Measurements from ENCODE around the gene CNOT10. TPM values are rescaled to one million over a fixed set of nuclear protein-coding genes. Genes with fewer than 3 reads are reported as not detected.

The CNOT10 gene
- total RNA-seq, 1 donor from 2014 or later: 82.9 TPM

- Histone ChIP-seq H3F3A (ENCODE audit: low read depth) (peaks cover 58% of the 10 kb centered on the region), H3K9me3 (ENCODE audit: low read depth) (no peaks in the 10 kb centered on the region), H3K4me1 (peaks cover 47% of the 10 kb centered on the region), H3K79me2 (ENCODE audit: low read depth) (peaks cover 88% of the 10 kb centered on the region), H4K20me1 (ENCODE audit: low read depth) (peaks cover 42% of the 10 kb centered on the region), H3K27ac (peak overlapping the region; percentile 100), H3K9ac (peak overlapping the region; percentile 88), H3K36me3 (no peaks in the 10 kb centered on the region), H3K27me3 (no peaks in the 10 kb centered on the region), H3K4me2 (peak overlapping the region; percentile 99), H3K4me3 (peak overlapping the region; percentile 98), H2AFZ (replicated peaks) (no peak overlapping the region)
- Mint-ChIP-seq H3K36me3 (peaks cover 14% of the 10 kb centered on the region), H3K9me3 (no peaks in the 10 kb centered on the region), H3K4me1 (peaks cover 51% of the 10 kb centered on the region), H3K27me3 (ENCODE audit: insufficient read depth, low read depth) (peaks cover 8% of the 10 kb centered on the region), H3K27ac (peak overlapping the region; percentile 99), H3K4me3 (peak overlapping the region; percentile 95)
- DNase-seq (ENCODE audit: low spot score): peak; percentile 96
- TF ChIP-seq CTCF (IDR thresholded peaks at IDR 0.05): no peak
- TF ChIP-seq EZH2phosphoT487 (IDR thresholded peaks at IDR 0.05): no peak
- TF ChIP-seq EZH2 (IDR thresholded peaks at IDR 0.05): no peak
Measured at GRCh38 chr3:32816439-32817256, 131.7 kb downstream of the CNOT10 start.

- TF ChIP-seq CTCF (IDR thresholded peaks at IDR 0.05) (no peak), EZH2phosphoT487 (IDR thresholded peaks at IDR 0.05) (no peak), EZH2 (IDR thresholded peaks at IDR 0.05) (no peak)
- peaks cover 94% of the 10 kb centered on the region for H3K79me2 ChIP-seq (ENCODE audit: low read depth)
- Mint-ChIP-seq H3K36me3 (peaks cover 14% of the 10 kb centered on the region), H3K27me3 (ENCODE audit: insufficient read depth, low read depth) (peaks cover 8% of the 10 kb centered on the region), H3K9me3 (no peaks in the 10 kb centered on the region), H3K4me1 (peaks cover 56% of the 10 kb centered on the region), H3K4me3 (peak overlapping the region; percentile 95), H3K27ac (no peak overlapping the region)
- H4K20me1 ChIP-seq (ENCODE audit: low read depth): peaks cover 47% of the 10 kb centered on the region
- peak overlapping the region; percentile 88 for H3K9ac ChIP-seq
- no peaks in the 10 kb centered on the region for H3K27me3 ChIP-seq
- H3K36me3 ChIP-seq: no peaks in the 10 kb centered on the region
- no peak overlapping the region for H2AFZ ChIP-seq (replicated peaks)
- peaks cover 62% of the 10 kb centered on the region for H3F3A ChIP-seq (ENCODE audit: low read depth)
- H3K4me1 ChIP-seq: peaks cover 51% of the 10 kb centered on the region
- H3K4me2 ChIP-seq: peak overlapping the region; percentile 99
- H3K4me3 ChIP-seq: peak overlapping the region; percentile 98
- peak; percentile 85 for DNase-seq (ENCODE audit: low spot score)
- H3K9me3 ChIP-seq (ENCODE audit: low read depth): no peaks in the 10 kb centered on the region
- peak overlapping the region; percentile 100 for H3K27ac ChIP-seq
Measured at GRCh38 chr3:32817257-32817557, 132.2 kb downstream of the CNOT10 start.

- H3K4me3 ChIP-seq: peak within 1 kb of the TSS; percentile 98
- no peaks in the 10 kb centered on the region for H3K9me3 ChIP-seq (ENCODE audit: low read depth)
- Mint-ChIP-seq H3K4me1 (peaks cover 60% of the 10 kb centered on the region), H3K9me3 (no peaks in the 10 kb centered on the region), H3K4me3 (peak within 1 kb of the TSS; percentile 95), H3K27ac (peak within 1 kb of the TSS; percentile 99), H3K36me3 (peaks cover 14% of the 10 kb centered on the region), H3K27me3 (ENCODE audit: insufficient read depth, low read depth) (peaks cover 8% of the 10 kb centered on the region)
- peaks cover 96% of the 10 kb centered on the region for H3K79me2 ChIP-seq (ENCODE audit: low read depth)
- DNase-seq (ENCODE audit: low spot score): peak; percentile 68
- H3K9ac ChIP-seq: peak within 1 kb of the TSS; percentile 88
- TF ChIP-seq EZH2 (IDR thresholded peaks at IDR 0.05) (no peak), CTCF (IDR thresholded peaks at IDR 0.05) (no peak), EZH2phosphoT487 (IDR thresholded peaks at IDR 0.05) (no peak)
- H3F3A ChIP-seq (ENCODE audit: low read depth): peaks cover 62% of the 10 kb centered on the region
- no peaks in the 10 kb centered on the region for H3K27me3 ChIP-seq
- H3K4me1 ChIP-seq: peaks cover 56% of the 10 kb centered on the region
- no peak within 1 kb of the TSS for H2AFZ ChIP-seq (replicated peaks)
- H3K4me2 ChIP-seq: peak within 1 kb of the TSS; percentile 99
- H3K36me3 ChIP-seq: no peaks in the 10 kb centered on the region
- H3K27ac ChIP-seq: peak within 1 kb of the TSS; percentile 100
- peaks cover 52% of the 10 kb centered on the region for H4K20me1 ChIP-seq (ENCODE audit: low read depth)
Measured at GRCh38 chr3:32817558-32818228, 132.7 kb downstream of the CNOT10 start, which contains the start of gene TRIM71. TRIM71 (plus strand) TSS chr3:32817997; CDS start chr3:32818081, 84 bp downstream.

Data from neural progenitor cell (in vitro differentiated cells).